ENCODE measurements around the gene EHBP1.

DNA sequence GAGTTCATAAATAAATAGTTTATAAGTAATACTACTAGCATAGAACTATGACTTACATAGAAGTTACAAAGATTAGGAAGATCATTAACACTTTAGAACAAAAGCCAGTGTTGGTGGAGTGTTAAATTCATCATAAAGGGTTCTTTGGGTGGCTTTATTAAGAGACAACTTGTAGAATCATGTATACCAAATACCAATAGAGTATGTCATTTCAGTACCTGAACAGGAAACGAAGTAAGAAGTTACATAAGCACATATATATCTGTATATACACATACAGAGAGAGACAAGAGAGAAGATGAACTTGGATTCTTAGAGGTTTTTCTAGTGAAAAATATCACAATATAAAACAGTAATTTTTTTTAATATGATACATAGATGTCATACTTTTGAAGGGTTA lies 262.7 kb downstream of the EHBP1 start:
- TF ChIP-seq, protein P1, sequence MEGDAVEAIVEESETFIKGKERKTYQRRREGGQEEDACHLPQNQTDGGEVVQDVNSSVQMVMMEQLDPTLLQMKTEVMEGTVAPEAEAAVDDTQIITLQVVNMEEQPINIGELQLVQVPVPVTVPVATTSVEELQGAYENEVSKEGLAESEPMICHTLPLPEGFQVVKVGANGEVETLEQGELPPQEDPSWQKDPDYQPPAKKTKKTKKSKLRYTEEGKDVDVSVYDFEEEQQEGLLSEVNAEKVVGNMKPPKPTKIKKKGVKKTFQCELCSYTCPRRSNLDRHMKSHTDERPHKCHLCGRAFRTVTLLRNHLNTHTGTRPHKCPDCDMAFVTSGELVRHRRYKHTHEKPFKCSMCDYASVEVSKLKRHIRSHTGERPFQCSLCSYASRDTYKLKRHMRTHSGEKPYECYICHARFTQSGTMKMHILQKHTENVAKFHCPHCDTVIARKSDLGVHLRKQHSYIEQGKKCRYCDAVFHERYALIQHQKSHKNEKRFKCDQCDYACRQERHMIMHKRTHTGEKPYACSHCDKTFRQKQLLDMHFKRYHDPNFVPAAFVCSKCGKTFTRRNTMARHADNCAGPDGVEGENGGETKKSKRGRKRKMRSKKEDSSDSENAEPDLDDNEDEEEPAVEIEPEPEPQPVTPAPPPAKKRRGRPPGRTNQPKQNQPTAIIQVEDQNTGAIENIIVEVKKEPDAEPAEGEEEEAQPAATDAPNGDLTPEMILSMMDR (IDR thresholded peaks at IDR 0.05; ENCODE audit: extremely low read depth in 1 of 2, insufficient read depth in 1 of 2, low read depth in 1 of 2, low read length in 2 of 2): no peak
- no peak for TF ChIP-seq POLR2A (IDR thresholded peaks at IDR 0.05; ENCODE audit: low read depth, low read length)
- TF ChIP-seq MYC (IDR thresholded peaks at IDR 0.05; ENCODE audit: low read depth, low read length): no peak
- TF ChIP-seq POLR2AphosphoS5 (IDR thresholded peaks at IDR 0.05; ENCODE audit: insufficient read depth, low read depth, low read length): no peak
- TF ChIP-seq GATA2 (IDR thresholded peaks at IDR 0.05; ENCODE audit: insufficient read depth, insufficient read length, low read depth, low read length): no peak
